ENCODE measurements around the gene UMODL1. TPM values are rescaled to one million over a fixed set of nuclear protein-coding genes. Genes with fewer than 3 reads are reported as not detected.

The UMODL1 gene
- total RNA-seq = not detected in 2 replicates

GRCh38 chr21:42071146-42071737 lies at the start of gene UMODL1:
TSS of gene UMODL1 (plus strand) at chr21:42071317. CDS start at chr21:42071317, 0 bp downstream.

Other genes with a start within 250 kb of the UMODL1 start
- gene PRDM15, start 192.0 kb upstream of the UMODL1 start, total RNA-seq = 6.8 and 9.8 TPM in 2 replicates
- gene C2CD2, start 117.3 kb upstream of the UMODL1 start, total RNA-seq = 27.7 and 28.6 TPM in 2 replicates
- 14.8 and 16.1 TPM in 2 replicates for gene ZBTB21, start 61.0 kb upstream of the UMODL1 start, total RNA-seq
- gene ABCG1, start 147.8 kb downstream of the UMODL1 start, total RNA-seq = 17.7 and 19.0 TPM in 2 replicates
- gene TFF3, start 244.1 kb downstream of the UMODL1 start, total RNA-seq = 0.27 TPM in 1 of 2 replicates, not detected in the other

Data from thoracic aorta endothelial cell (primary cell).